GM21619 (cell line): ENCODE results near the gene C1QBP.
"Not testable (repeated sequence)": the region's sequence is repeated elsewhere in the genome, so short reads cannot be mapped to it uniquely, and the experiment has no call there.

ENCODE experiments used
- ATAC-seq: cut with Tn5 transposase; IDR thresholded peaks from one replicate; pipeline ENCODE4 v1.9.1; 2021; ENCODE audit not compliant: unreplicated experiment

C1QBP gene

DNA sequence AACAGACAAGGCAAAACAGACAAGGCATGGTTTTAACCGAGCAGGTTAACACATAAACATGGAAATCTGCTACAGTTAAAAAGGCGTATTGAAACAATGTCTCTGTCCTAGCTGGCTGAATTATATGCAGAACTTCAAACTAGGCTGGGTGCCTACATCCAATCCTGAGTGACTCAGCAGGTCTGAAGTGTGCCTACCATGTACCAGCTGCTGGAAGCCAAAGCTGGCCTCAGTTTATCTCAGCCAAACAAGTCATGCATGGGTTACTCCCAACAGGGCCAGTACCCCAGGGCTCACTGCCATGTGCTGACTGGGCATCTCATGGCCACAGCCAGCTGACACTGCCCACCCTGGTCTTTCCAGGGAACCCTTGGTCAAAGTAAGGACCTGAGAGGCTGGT is 4.0 kb downstream of the C1QBP start:
- ATAC-seq, result no peak

DNA sequence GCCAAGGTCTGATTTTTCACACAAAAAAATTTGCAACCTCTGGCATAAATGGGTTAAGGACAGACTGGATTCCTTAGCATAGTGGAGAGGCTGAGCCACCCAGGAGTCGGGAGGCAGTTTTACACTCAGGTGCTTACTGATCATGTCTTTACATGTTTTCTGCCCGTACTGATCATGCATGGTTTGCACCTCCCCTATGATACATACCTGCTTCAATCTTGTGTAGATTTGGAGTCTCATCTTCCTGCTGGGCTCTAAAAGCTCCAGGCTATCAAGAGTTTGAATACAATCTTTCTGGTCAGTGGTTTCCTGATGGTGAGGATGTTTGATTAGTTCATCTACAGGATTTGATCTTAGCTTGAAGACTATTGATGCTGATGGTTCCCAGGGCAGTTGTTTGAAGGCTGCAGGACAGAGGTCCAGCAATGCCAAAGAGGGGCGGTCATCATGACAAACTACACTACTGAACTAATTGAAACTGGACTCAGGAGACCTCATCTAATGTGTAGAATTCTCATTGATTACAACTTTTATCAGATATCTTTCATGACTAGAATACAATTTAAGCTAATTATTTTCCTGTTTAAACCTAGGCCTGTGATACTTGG is 6.9 kb downstream of the C1QBP start:
- no peak for ATAC-seq

DNA sequence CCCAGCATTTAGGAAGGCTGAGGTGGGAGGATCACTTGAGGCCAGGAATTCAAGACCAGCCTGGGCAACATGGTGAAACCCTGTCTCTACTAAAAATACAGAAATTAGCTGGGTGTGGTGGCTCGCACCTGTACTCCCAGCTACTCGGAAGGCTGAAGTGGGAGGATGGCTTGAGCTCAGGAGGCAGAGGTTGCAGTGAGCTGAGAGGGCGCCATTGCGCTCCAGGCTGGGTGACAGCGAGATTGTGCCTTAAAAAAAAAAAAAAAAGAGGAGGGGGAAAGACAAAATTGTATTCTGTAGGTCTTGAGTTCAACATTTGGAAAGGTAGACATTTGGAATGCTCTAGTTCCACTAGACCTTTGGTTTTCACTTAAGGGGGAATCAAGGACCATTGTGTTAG is 7.7 kb downstream of the C1QBP start:
- not testable (repeated sequence) for ATAC-seq

DNA sequence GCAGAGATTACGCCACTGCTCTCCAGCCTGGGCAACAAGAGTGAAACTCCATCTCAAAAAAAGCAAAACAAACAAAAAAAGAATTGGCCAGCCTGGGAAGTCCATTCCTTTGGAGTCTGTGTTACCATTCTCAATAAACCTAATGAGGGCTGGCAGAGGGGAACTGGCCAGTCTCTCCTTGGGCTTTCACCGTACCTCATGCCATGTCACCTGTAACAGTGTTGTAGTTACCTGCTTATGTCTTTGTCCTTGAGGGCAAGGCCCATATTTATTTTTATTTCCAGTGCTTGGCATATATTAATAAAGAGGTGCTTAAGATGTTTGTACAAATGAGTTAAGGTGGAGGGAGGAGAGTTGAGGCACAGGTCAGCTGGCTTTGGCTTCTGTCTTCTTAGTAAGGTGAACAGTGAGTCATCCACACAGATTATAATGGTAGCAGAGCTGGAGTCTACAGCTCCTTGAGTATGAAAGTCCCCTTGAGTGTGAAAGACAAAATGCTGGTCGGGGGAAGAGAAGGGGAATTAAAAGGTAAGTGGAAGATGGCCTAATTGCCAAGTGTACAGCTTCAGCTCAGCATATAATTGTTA is 8.4 kb downstream of the C1QBP start:
- ATAC-seq, result no peak

GRCh38 chr17:5429191-5429887 is 9.6 kb downstream of the C1QBP start:
- ATAC-seq, result no peak

DNA sequence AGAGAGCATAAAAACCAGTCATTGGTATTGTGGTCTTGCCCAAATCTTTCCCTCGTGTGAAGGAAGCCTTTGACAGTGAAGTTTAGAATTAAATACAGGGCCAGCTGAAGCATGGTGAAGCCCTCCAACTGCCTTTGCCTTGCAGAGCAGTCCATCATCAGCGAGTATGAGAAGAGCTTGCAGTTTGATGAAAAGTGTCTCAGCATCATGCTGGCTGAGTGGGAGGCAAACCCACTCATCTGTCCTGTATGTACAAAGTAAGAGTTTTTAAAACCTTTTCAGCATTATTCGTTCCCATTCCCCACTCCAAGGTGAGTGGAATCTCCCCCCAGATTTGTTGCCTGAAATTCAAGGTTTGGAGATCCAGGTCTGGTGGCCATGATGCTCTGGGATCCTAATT is 13.1 kb downstream of the C1QBP start:
- no peak for ATAC-seq

- no peak for ATAC-seq
Observed at GRCh38 chr17:5424909-5425308, 14.0 kb downstream of the C1QBP start.

DNA sequence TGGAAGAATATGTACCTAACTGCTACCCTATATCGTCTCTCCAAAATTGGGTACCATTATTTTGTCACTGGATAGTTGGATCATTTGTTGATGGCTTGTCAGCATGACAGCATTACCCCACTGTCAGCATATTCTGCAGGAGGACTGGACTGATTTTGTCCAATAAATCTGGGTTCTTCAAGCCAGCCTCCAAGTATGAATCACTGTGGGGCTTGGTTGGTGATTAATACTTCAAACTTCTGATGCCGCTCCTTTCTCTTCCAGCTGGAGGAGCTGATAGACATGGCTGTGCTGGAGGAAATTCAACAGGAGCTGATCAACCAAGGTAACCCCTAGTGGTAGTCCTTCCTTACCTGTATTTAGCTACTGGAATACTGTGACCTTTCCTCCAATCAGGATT is 16.4 kb downstream of the C1QBP start:
- no peak for ATAC-seq

- peak; percentile 50 for ATAC-seq
Observed at GRCh38 chr17:5419959-5420653, 18.8 kb downstream of the C1QBP start, which contains the start of gene RPAIN. TSS of gene RPAIN (plus strand) at chr17:5420182. CDS start at chr17:5420211, 29 bp downstream.

- peak; percentile 79 for ATAC-seq
Observed at GRCh38 chr17:5419356-5419958, 19.5 kb downstream of the C1QBP start, which contains the start of gene NUP88. TSS of gene NUP88 (minus strand) at chr17:5419662. CDS start at chr17:5419650, 12 bp downstream.

GRCh38 chr17:5418858-5419355 is 20.0 kb downstream of the C1QBP start:
- ATAC-seq, result peak; percentile 35

- ATAC-seq, result no peak
Observed at GRCh38 chr17:5416901-5417300, 22.1 kb downstream of the C1QBP start.

DNA sequence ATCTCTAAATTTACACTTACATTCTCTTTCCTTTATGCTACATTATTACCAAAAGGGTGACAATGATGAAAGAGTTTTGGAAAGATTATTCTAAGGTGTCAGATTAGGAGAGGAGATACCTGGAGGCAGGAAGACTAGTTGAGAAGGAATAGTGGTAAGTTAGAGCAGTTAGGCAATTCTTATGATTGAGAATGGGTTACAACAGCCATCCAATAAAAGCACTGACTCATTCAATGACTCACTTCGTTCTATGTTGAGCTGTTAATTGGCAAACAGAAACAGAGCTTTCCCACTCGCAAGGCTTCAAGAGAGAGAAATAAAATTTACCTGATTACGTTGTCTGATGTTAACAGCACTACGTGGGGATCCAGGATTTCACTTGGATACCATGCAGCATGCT is 25.3 kb downstream of the C1QBP start:
- ATAC-seq, result no peak

DNA sequence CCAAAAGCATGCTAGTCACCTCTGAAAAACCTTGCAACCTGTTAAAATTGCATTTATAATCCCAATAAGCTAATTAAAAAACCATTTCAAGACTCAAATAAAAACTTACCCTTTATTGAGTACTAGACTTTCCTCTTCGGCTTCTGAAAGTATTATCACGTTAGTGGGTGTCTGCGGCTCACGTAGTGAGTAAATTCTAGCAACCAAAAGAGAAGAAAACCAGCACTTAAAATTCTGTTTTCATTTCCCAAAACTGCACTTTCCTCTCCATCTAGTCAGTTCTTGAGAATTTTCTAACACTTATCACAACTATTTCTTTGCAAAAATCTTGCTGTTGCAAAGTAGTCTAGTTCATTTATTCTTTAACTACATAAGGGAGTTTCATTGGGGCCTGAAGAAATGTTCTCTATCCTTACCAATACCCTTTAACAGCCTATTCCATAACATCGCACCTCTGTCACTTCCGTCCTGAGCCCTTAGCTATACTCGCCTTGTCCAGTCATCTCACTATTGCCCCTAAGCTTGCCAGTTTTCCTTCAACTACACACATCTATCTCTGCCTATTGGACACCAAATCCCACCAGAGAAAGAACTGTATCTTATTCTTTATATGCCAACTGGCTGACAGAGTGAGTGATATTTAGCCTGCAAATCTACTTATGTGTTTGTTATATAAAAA is 28.2 kb downstream of the C1QBP start:
- ATAC-seq, result no peak

- ATAC-seq, result no peak
Observed at GRCh38 chr17:5408186-5408585, 30.8 kb downstream of the C1QBP start.

GRCh38 chr17:5405400-5405799 is 33.6 kb downstream of the C1QBP start:
- ATAC-seq, result no peak

DNA sequence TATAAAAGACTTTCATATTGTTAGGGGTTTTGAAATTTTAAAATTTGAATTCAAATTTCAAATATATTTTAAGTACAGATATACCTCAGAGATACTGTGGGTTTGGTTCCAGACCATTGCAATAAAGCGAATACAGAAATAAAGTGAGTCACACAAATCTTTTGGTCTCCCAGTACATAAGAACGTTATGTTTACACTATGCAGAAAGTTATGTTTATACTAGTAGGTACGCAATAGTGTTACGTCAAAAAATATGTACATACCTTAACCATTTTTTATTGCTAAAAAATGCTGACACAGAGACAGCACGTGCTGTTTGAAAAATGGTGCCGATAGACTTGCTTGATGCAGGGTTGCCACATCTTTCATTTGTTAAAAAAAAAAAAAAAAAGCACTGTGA is 39.2 kb downstream of the C1QBP start:
- no peak for ATAC-seq

DNA sequence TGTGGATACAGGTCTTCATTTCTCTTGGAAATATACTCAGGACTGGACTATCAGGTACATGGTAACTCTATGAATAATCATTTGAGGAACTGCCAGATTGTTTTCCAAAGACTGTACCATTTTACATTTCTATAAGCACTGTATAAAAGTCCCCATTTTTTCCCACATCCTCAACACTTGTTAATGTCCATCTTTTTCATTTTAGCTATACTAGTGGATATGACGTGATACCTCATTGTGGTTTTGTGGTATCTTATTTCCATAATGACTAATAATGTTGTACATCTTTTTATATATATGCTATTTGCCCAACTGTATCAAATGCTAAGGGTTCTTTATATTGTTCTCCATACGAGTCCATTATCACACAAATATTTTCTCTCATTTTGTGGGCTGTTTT is 42.3 kb downstream of the C1QBP start:
- no peak for ATAC-seq

GRCh38 chr17:5391678-5392077 is 47.3 kb downstream of the C1QBP start:
- no peak for ATAC-seq
